DND-41 (cell line): ENCODE measurements around the gene KRTAP5-4.

Experiments used
- ATAC-seq: fragments of 200-7000 bp; cut with Tn5 transposase; 3 replicates; pipeline ENCODE4 v1.9.1; 2021; ENCODE audit warnings: low read depth; ENCODE audit not compliant: insufficient read depth
- DNase-seq: peaks from one replicate; pipeline ENCODE4 v3.0.0-alpha.2; 2020
- H2AFZ ChIP-seq: 2 replicates; pipeline ENCODE4 v1.6.0; 2012; ENCODE audit warnings: low read depth, low read length
- H3K27ac ChIP-seq: 2 replicates; pipeline ENCODE4 v1.5.1; 2012; ENCODE audit warnings: low read length, inconsistent platforms
- H3K27me3 ChIP-seq: fragments of 200-600 bp; sonication (generic); 2 replicates; pipeline ENCODE4 v1.6.0; 2012; ENCODE audit warnings: low read length, mild to moderate bottlenecking, inconsistent platforms; ENCODE audit not compliant: insufficient read depth, poor library complexity
- H3K36me3 ChIP-seq: 2 replicates; pipeline ENCODE4 v1.5.1; 2012; ENCODE audit warnings: low read length, inconsistent platforms; ENCODE audit not compliant: insufficient read depth
- H3K4me1 ChIP-seq: 2 replicates; pipeline ENCODE4 v1.5.1; 2012; ENCODE audit warnings: mild to moderate bottlenecking, low read length; ENCODE audit not compliant: insufficient read depth
- H3K4me2 ChIP-seq: 2 replicates; pipeline ENCODE4 v1.6.0; 2012; ENCODE audit warnings: mild to moderate bottlenecking, moderate library complexity, low read length, inconsistent platforms; ENCODE audit not compliant: insufficient read depth
- H3K4me3 ChIP-seq, 2 experiments: fragments of 200-600 bp in 1 of 2; shearing (Covaris generic) in 1 of 2; 2 replicates each; pipeline ENCODE4 v1.5.1; 2012 to 2016; ENCODE audit warnings: inconsistent platforms in 2 of 2, low read length in 2 of 2, mild to moderate bottlenecking in 2 of 2, low read depth in 1 of 2, moderate library complexity in 1 of 2
- H3K79me2 ChIP-seq: 2 replicates; pipeline ENCODE4 v1.6.0; 2012; ENCODE audit warnings: low read length, inconsistent platforms; ENCODE audit not compliant: insufficient read depth
- H3K9ac ChIP-seq: 2 replicates; pipeline ENCODE4 v1.6.0; 2012; ENCODE audit warnings: low read depth, mild to moderate bottlenecking, inconsistent platforms, low read length, moderate library complexity
- H3K9me3 ChIP-seq: 2 replicates; pipeline ENCODE4 v1.5.1; 2012; ENCODE audit warnings: low read length, moderate library complexity, mild to moderate bottlenecking, inconsistent platforms; ENCODE audit not compliant: insufficient read depth, severe bottlenecking
- H4K20me1 ChIP-seq: 2 replicates; pipeline ENCODE4 v1.6.0; 2012; ENCODE audit warnings: low read length; ENCODE audit not compliant: insufficient read depth
- CTCF ChIP-seq: IDR thresholded peaks from 2 replicates; pipeline ENCODE4 v1.5.1; 2012; ENCODE audit warnings: borderline replicate concordance, low read length, moderate library complexity, mild to moderate bottlenecking; ENCODE audit not compliant: poor library complexity, severe bottlenecking; ENCODE audit errors: extremely low read depth
- EZH2 ChIP-seq: IDR thresholded peaks from 3 replicates; pipeline ENCODE4 v1.6.1; 2012; ENCODE audit warnings: borderline replicate concordance, low read depth, mild to moderate bottlenecking, moderate library complexity, low read length, inconsistent platforms; ENCODE audit not compliant: severe bottlenecking

KRTAP5-4 gene

GRCh38 chr11:1572197-1573076, 49.5 kb downstream of the KRTAP5-4 start, which contains the start of gene DUSP8:
TSS of gene DUSP8 (minus strand) at chr11:1572271. CDS start at chr11:1565826, 6,445 bp downstream.
- no peaks in the 10 kb centered on the region for H3K36me3 ChIP-seq
- H3K79me2 ChIP-seq: no peaks in the 10 kb centered on the region
- ATAC-seq (no peak), DNase-seq (no peak)
- no peak within 1 kb of the TSS for H3K4me2 ChIP-seq
- no peak within 1 kb of the TSS for H3K9ac ChIP-seq
- no peak within 1 kb of the TSS for H2AFZ ChIP-seq
- peaks cover 13% of the 10 kb centered on the region for H4K20me1 ChIP-seq
- no peak within 1 kb of the TSS for H3K4me3 ChIP-seq
- no peaks in the 10 kb centered on the region for H3K4me1 ChIP-seq
- no peak within 1 kb of the TSS for H3K27ac ChIP-seq
- H3K9me3 ChIP-seq: no peaks in the 10 kb centered on the region
- H3K27me3 ChIP-seq: no peaks in the 10 kb centered on the region
- TF ChIP-seq CTCF (no peak), EZH2 (no peak)

- no peak for ATAC-seq
- no peak overlapping the region for H3K9ac ChIP-seq
- no peak overlapping the region for H2AFZ ChIP-seq
- no peaks in the 10 kb centered on the region for H3K79me2 ChIP-seq
- H3K36me3 ChIP-seq: no peaks in the 10 kb centered on the region
- no peaks in the 10 kb centered on the region for H3K9me3 ChIP-seq
- TF ChIP-seq EZH2: no peak
- no peak for TF ChIP-seq CTCF
- no peaks in the 10 kb centered on the region for H3K4me1 ChIP-seq
- H3K4me2 ChIP-seq: no peak overlapping the region
- no peak overlapping the region for H3K4me3 ChIP-seq
- no peak overlapping the region for H3K27ac ChIP-seq
- peaks cover 13% of the 10 kb centered on the region for H4K20me1 ChIP-seq
- no peak for DNase-seq
- H3K27me3 ChIP-seq: no peaks in the 10 kb centered on the region
Observed at GRCh38 chr11:1571760-1572196, 50.2 kb downstream of the KRTAP5-4 start.
